Stimulated activated CD4-positive, alpha-beta T cell treated with anti-CD3 and anti-CD28 coated beads, Interleukin-2, amount 100 ng/mL, for 48 hours (primary cell): Measurements from ENCODE around the gene NOX5.
"Not testable (repeated sequence)": the region's sequence is repeated elsewhere in the genome, so short reads cannot be mapped to it uniquely, and the experiment has no call there.

Experiments used
- DNase-seq, 2 donors: peaks; one replicate each; pipeline ENCODE4 v3.0.0-alpha.2; 2020

Gene NOX5

GRCh38 chr15:69060041-69060481 lies 45.6 kb downstream of the NOX5 start:
- DNase-seq, result no peak

GRCh38 chr15:69060744-69061143 lies 46.2 kb downstream of the NOX5 start:
- DNase-seq, result no peak

GRCh38 chr15:69061414-69061842 lies 46.9 kb downstream of the NOX5 start:
- no peak for DNase-seq

- DNase-seq, result no peak
These were observed 50.2 kb downstream of the NOX5 start for GRCh38 chr15:69064649-69065048.

GRCh38 chr15:69066007-69066995 lies 51.8 kb downstream of the NOX5 start:
- no peak for DNase-seq

- DNase-seq, result no peak
These were observed 52.8 kb downstream of the NOX5 start for GRCh38 chr15:69067296-69067695.

- DNase-seq, result no peak
These were observed 53.7 kb downstream of the NOX5 start for GRCh38 chr15:69068157-69068556.

- DNase-seq, result not testable (repeated sequence)
These were observed 54.8 kb downstream of the NOX5 start for GRCh38 chr15:69069290-69069689.

- DNase-seq, result no peak
These were observed 55.5 kb downstream of the NOX5 start for GRCh38 chr15:69069996-69070395.

GRCh38 chr15:69070396-69070795 lies 55.9 kb downstream of the NOX5 start:
- no peak for DNase-seq

GRCh38 chr15:69071260-69071659 lies 56.8 kb downstream of the NOX5 start:
- no peak for DNase-seq

GRCh38 chr15:69072906-69073305 lies 58.4 kb downstream of the NOX5 start:
- no peak for DNase-seq

GRCh38 chr15:69074001-69074842 lies 59.7 kb downstream of the NOX5 start:
- no peak for DNase-seq

GRCh38 chr15:69074843-69075224 lies 60.3 kb downstream of the NOX5 start:
- DNase-seq, result no peak

GRCh38 chr15:69075440-69075839 lies 60.9 kb downstream of the NOX5 start:
- no peak for DNase-seq

GRCh38 chr15:69076756-69077155 lies 62.3 kb downstream of the NOX5 start:
- DNase-seq, result no peak

GRCh38 chr15:69078638-69079037 lies 64.1 kb downstream of the NOX5 start:
- DNase-seq, result no peak

GRCh38 chr15:69080295-69081248 lies 66.1 kb downstream of the NOX5 start:
- no peak for DNase-seq

- no peak for DNase-seq
These were observed 67.0 kb downstream of the NOX5 start for GRCh38 chr15:69081310-69082004.

- DNase-seq, result no peak
These were observed 67.6 kb downstream of the NOX5 start for GRCh38 chr15:69082021-69082502.

- DNase-seq, result no peak
These were observed 68.1 kb downstream of the NOX5 start for GRCh38 chr15:69082554-69082953.
